NCI-H2171 (cell line): ENCODE measurements around the gene ZSWIM5.
"Not testable (repeated sequence)": the region's sequence is repeated elsewhere in the genome, so short reads cannot be mapped to it uniquely, and the experiment has no call there.

Experiments
- DNase-seq: peaks from one replicate; lab custom pipeline; 2025; lab: John Stamatoyannopoulos, UW

ZSWIM5 gene

GRCh38 chr1:45205011-45205909, 1.1 kb downstream of the ZSWIM5 start:
- DNase-seq = peak; percentile 53

GRCh38 chr1:45200906-45201500, 5.4 kb downstream of the ZSWIM5 start:
- DNase-seq = no peak

GRCh38 chr1:45200435-45200834, 6.0 kb downstream of the ZSWIM5 start:
- no peak for DNase-seq

GRCh38 chr1:45198185-45198584, 8.2 kb downstream of the ZSWIM5 start:
- DNase-seq = no peak

- no peak for DNase-seq
Measured at GRCh38 chr1:45196863-45197262, 9.5 kb downstream of the ZSWIM5 start.

- no peak for DNase-seq
Measured at GRCh38 chr1:45191418-45191783, 15.0 kb downstream of the ZSWIM5 start.

GRCh38 chr1:45187725-45188124, 18.7 kb downstream of the ZSWIM5 start:
- DNase-seq = no peak

- not testable (repeated sequence) for DNase-seq
Measured at GRCh38 chr1:45179918-45180519, 26.4 kb downstream of the ZSWIM5 start.

- no peak for DNase-seq
Measured at GRCh38 chr1:45177452-45177851, 29.0 kb downstream of the ZSWIM5 start.

GRCh38 chr1:45172764-45173163, 33.6 kb downstream of the ZSWIM5 start:
- DNase-seq = no peak

- no peak for DNase-seq
Measured at GRCh38 chr1:45172005-45172404, 34.4 kb downstream of the ZSWIM5 start.

- DNase-seq = no peak
Measured at GRCh38 chr1:45171575-45171974, 34.8 kb downstream of the ZSWIM5 start.

- DNase-seq = no peak
Measured at GRCh38 chr1:45170151-45170742, 36.2 kb downstream of the ZSWIM5 start.

GRCh38 chr1:45167947-45168346, 38.5 kb downstream of the ZSWIM5 start:
- DNase-seq = not testable (repeated sequence)

GRCh38 chr1:45164307-45164706, 42.1 kb downstream of the ZSWIM5 start:
- not testable (repeated sequence) for DNase-seq

GRCh38 chr1:45163111-45163510, 43.3 kb downstream of the ZSWIM5 start:
- DNase-seq = not testable (repeated sequence)

- not testable (repeated sequence) for DNase-seq
Measured at GRCh38 chr1:45162041-45163035, 44.1 kb downstream of the ZSWIM5 start.

- no peak for DNase-seq
Measured at GRCh38 chr1:45155957-45156356, 50.4 kb downstream of the ZSWIM5 start.

GRCh38 chr1:45155423-45155822, 51.0 kb downstream of the ZSWIM5 start:
- no peak for DNase-seq

- no peak for DNase-seq
Measured at GRCh38 chr1:45152126-45152525, 54.3 kb downstream of the ZSWIM5 start.

GRCh38 chr1:45148209-45148825, 58.1 kb downstream of the ZSWIM5 start:
- DNase-seq = no peak
